K562 (cell line): ENCODE measurements around the gene IL4I1. TPM values are rescaled to one million over a fixed set of nuclear protein-coding genes. Genes with fewer than 3 reads are reported as not detected.

Experiments used
- ATF7 ChIP-seq: fragments of 450-650 bp; IDR thresholded peaks from 2 replicates; pipeline ENCODE4 v1.7.1; 2014; ENCODE audit warnings: mild to moderate bottlenecking, moderate library complexity
- CAMTA2 ChIP-seq: fragments of 250-450 bp; sonication (Bioruptor Pico); conservative IDR thresholded peaks from 2 replicates; pipeline ENCODE4 v1.5.1; 2022
- CLOCK ChIP-seq: fragments of 250-450 bp; sonication (Bioruptor Pico); IDR thresholded peaks from 2 replicates; pipeline ENCODE4 v1.4.0; 2020; ENCODE audit warnings: mild to moderate bottlenecking, moderate library complexity, borderline replicate concordance
- DMBX1 ChIP-seq: fragments of 250-450 bp; sonication (Bioruptor Pico); IDR thresholded peaks from 2 replicates; pipeline ENCODE4 v1.8.0; 2022; ENCODE audit warnings: inconsistent platforms, mild to moderate bottlenecking, moderate library complexity, borderline replicate concordance
- FOXP4 ChIP-seq: sonication (generic); formaldehyde crosslinking; IDR thresholded peaks from 2 replicates; pipeline ENCODE4 v1.8.0; 2022; ENCODE audit warnings: mild to moderate bottlenecking, missing genetic modification reagents, borderline replicate concordance
- KHSRP ChIP-seq: fragments of 450-650 bp; IDR thresholded peaks from 2 replicates; pipeline ENCODE4 v1.6.1; 2017
- MAZ ChIP-seq, 2 experiments: fragments of 450-650 bp in 1 of 2; sonication (generic) in 1 of 2; formaldehyde crosslinking; IDR thresholded peaks in 1 of 2; conservative IDR thresholded peaks in 1 of 2; 2 replicates each; pipeline versions ENCODE4 v1.4.0 to v1.5.0; 2020; ENCODE audit warnings: mild to moderate bottlenecking in 1 of 2, missing genetic modification reagents in 1 of 2
- MLX ChIP-seq, 2 experiments: fragments of 450-650 bp in 1 of 2; sonication (generic) in 1 of 2; formaldehyde crosslinking; conservative IDR thresholded peaks; 2 replicates each; pipeline versions ENCODE4 v1.4.0 to v1.8.1; 2020 to 2022; ENCODE audit warnings: mild to moderate bottlenecking in 1 of 2, missing genetic modification reagents in 1 of 2
- PCBP1 ChIP-seq: fragments of 200-400 bp; formaldehyde crosslinking; IDR thresholded peaks from 2 replicates; pipeline ENCODE4 v1.6.1; 2018; ENCODE audit warnings: mild to moderate bottlenecking, low read depth, low read length; ENCODE audit not compliant: poor library complexity, severe bottlenecking
- PKNOX1 ChIP-seq: fragments of 450-650 bp; IDR thresholded peaks from 2 replicates; pipeline ENCODE4 v1.6.1; 2016
- POLR2AphosphoS2 ChIP-seq: IDR thresholded peaks from 2 replicates; pipeline ENCODE4 v1.6.1; 2012; ENCODE audit warnings: low read length, improper control_type of control experiment
- RNF2 ChIP-seq: sonication (generic); IDR thresholded peaks from 2 replicates; pipeline ENCODE4 v1.6.1; 2016
- SIN3A ChIP-seq, 2 experiments: fragments of 150-350 bp in 1 of 2; IDR thresholded peaks; 2 replicates each; pipeline ENCODE4 v1.6.1; 2011 to 2016; ENCODE audit warnings: borderline replicate concordance in 2 of 2, low read depth in 2 of 2, low read length in 2 of 2, mild to moderate bottlenecking in 2 of 2, moderate library complexity in 2 of 2; ENCODE audit not compliant: control insufficient read depth in 1 of 2
- SMAD3 ChIP-seq: fragments of 450-650 bp; formaldehyde crosslinking; conservative IDR thresholded peaks from 2 replicates; pipeline ENCODE4 v1.4.0; 2020; ENCODE audit warnings: mild to moderate bottlenecking
- SRSF3 ChIP-seq: fragments of 200-400 bp; formaldehyde crosslinking; IDR thresholded peaks from 2 replicates; pipeline ENCODE4 v1.6.1; 2016; ENCODE audit warnings: mild to moderate bottlenecking, low read length, moderate library complexity; ENCODE audit not compliant: insufficient read depth
- XRCC3 ChIP-seq: fragments of 450-650 bp; IDR thresholded peaks from 2 replicates; pipeline ENCODE4 v1.6.1; 2017; ENCODE audit warnings: mild to moderate bottlenecking, moderate library complexity
- ZNF384 ChIP-seq: IDR thresholded peaks from 2 replicates; pipeline ENCODE4 v1.6.1; 2012; ENCODE audit warnings: low read depth, low read length, improper control_type of control experiment
- polyA plus RNA-seq, 8 experiments: library from polyadenylated mRNA; depleted of rRNA in 4 of 8; stranded (reverse) in 5 of 8; unstranded in 3 of 8; fragments of >200 nt; fragmentation: Nextera tagmentation in 2 of 8; fragmentation: Illumina TruSeq in 1 of 8; extraction: Ambion mirVana in 2 of 8; extraction: Trizol in 1 of 8; gene quantifications; 2 replicates each; pipeline versions ENCODE4 v1.2.1 to v1.2.3, GENCODE V29; 2011 to 2014; ENCODE audit warnings: inconsistent platforms in 1 of 8, missing spikeins in 1 of 8
- total RNA-seq, 7 experiments: library from RNA; depleted of rRNA in 6 of 7; stranded (reverse); fragments of >200 nt in 6 of 7; fragmentation: Illumina TruSeq in 2 of 7; extraction: Trizol in 2 of 7; gene quantifications; 2 replicates each; pipeline versions ENCODE4 v1.2.1 to v1.2.3, GENCODE V29; 2011 to 2021; ENCODE audit warnings: low replicate concordance in 1 of 7

Gene IL4I1
- total and polyA plus RNA-seq, 9 of the 15 experiments (the other 6 are each of a cell fraction or from before 2014, with no cell fraction given) = 0.06 to 0.95 (median 0.43) TPM; not detected in 2

GRCh38 chr19:49924004-49924880 lies 27.6 kb upstream of the IL4I1 start (continued):
- no peak for TF ChIP-seq MLX (CRISPR knock-in tag; conservative IDR thresholded peaks at IDR 0.05)
- TF ChIP-seq SRSF3 = peak; percentile 95; the same call in 1 of the 2 replicates
- TF ChIP-seq ATF7 = peak; percentile 81
- no peak for TF ChIP-seq CAMTA2 (CRISPR knock-in tag)
- peak; percentile 60; the same call in 1 of the 2 replicates for TF ChIP-seq POLR2AphosphoS2
- TF ChIP-seq RNF2 = peak; percentile 71; the same call in 1 of the 2 replicates
- peak; percentile 93 for TF ChIP-seq DMBX1 (CRISPR knock-in tag)
- TF ChIP-seq PCBP1 = no peak
- no peak for TF ChIP-seq PKNOX1
- no peak for TF ChIP-seq XRCC3
- TF ChIP-seq FOXP4 (CRISPR knock-in tag) = no peak
- TF ChIP-seq ZNF384 = 0 out of 2 replicates have a peak, but pooled peaks have one; percentile 21
- TF ChIP-seq CLOCK (CRISPR knock-in tag) = no peak
- peak; percentile 93 to 94 for TF ChIP-seq MAZ (CRISPR knock-in tag; conservative IDR thresholded peaks at IDR 0.05 in 1 of 2, IDR thresholded peaks at IDR 0.05 in 1 of 2)
- 0 out of 2 replicates have a peak, but pooled peaks have one; percentile 6 for TF ChIP-seq SMAD3
- no peak for TF ChIP-seq SIN3A (IDR thresholded peaks at IDR 0.05; ENCODE audit: borderline replicate concordance in 2 of 2, control insufficient read depth in 1 of 2, low read depth in 2 of 2, low read length in 2 of 2)
- TF ChIP-seq KHSRP = no peak
